ENCODE results near the gene ETNPPL. TPM values are rescaled to one million over a fixed set of nuclear protein-coding genes. Genes with fewer than 3 reads are reported as not detected.

ETNPPL gene
- total RNA-seq, 1 experiment from 2014 or later = 0.66 TPM

DNA sequence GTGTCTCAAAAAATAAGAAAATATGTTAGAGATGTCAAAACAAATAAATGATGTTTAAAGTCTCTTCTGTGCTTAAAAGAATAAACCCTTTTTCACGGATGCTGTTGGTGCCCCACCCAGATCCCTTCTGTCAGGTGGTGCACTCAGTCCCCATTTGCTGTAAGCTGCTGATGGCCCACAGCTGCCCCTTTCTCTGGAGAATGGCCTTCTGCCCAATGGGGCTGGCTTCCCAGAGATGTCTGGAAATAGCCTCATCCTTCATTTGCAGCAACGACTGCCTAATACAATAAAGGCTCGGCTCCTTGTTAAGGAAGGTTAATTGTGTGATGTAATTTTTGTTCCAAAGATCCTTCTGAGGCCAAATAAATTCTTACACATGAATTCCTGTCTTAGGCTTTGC lies 31.8 kb downstream of the ETNPPL start:
- TF ChIP-seq ZBTB21 (CRISPR knock-in tag; IDR thresholded peaks at IDR 0.05; ENCODE audit: borderline replicate concordance) = no peak
- no peak for TF ChIP-seq TEAD1 (CRISPR knock-in tag; IDR thresholded peaks at IDR 0.05)
- TF ChIP-seq ESRRA (CRISPR knock-in tag; IDR thresholded peaks at IDR 0.05; ENCODE audit: borderline replicate concordance) = no peak
- TF ChIP-seq, protein P1, sequence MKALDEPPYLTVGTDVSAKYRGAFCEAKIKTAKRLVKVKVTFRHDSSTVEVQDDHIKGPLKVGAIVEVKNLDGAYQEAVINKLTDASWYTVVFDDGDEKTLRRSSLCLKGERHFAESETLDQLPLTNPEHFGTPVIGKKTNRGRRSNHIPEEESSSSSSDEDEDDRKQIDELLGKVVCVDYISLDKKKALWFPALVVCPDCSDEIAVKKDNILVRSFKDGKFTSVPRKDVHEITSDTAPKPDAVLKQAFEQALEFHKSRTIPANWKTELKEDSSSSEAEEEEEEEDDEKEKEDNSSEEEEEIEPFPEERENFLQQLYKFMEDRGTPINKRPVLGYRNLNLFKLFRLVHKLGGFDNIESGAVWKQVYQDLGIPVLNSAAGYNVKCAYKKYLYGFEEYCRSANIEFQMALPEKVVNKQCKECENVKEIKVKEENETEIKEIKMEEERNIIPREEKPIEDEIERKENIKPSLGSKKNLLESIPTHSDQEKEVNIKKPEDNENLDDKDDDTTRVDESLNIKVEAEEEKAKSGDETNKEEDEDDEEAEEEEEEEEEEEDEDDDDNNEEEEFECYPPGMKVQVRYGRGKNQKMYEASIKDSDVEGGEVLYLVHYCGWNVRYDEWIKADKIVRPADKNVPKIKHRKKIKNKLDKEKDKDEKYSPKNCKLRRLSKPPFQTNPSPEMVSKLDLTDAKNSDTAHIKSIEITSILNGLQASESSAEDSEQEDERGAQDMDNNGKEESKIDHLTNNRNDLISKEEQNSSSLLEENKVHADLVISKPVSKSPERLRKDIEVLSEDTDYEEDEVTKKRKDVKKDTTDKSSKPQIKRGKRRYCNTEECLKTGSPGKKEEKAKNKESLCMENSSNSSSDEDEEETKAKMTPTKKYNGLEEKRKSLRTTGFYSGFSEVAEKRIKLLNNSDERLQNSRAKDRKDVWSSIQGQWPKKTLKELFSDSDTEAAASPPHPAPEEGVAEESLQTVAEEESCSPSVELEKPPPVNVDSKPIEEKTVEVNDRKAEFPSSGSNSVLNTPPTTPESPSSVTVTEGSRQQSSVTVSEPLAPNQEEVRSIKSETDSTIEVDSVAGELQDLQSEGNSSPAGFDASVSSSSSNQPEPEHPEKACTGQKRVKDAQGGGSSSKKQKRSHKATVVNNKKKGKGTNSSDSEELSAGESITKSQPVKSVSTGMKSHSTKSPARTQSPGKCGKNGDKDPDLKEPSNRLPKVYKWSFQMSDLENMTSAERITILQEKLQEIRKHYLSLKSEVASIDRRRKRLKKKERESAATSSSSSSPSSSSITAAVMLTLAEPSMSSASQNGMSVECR (CRISPR knock-in tag; IDR thresholded peaks at IDR 0.05; ENCODE audit: borderline replicate concordance) = no peak
- TF ChIP-seq, protein P2, sequence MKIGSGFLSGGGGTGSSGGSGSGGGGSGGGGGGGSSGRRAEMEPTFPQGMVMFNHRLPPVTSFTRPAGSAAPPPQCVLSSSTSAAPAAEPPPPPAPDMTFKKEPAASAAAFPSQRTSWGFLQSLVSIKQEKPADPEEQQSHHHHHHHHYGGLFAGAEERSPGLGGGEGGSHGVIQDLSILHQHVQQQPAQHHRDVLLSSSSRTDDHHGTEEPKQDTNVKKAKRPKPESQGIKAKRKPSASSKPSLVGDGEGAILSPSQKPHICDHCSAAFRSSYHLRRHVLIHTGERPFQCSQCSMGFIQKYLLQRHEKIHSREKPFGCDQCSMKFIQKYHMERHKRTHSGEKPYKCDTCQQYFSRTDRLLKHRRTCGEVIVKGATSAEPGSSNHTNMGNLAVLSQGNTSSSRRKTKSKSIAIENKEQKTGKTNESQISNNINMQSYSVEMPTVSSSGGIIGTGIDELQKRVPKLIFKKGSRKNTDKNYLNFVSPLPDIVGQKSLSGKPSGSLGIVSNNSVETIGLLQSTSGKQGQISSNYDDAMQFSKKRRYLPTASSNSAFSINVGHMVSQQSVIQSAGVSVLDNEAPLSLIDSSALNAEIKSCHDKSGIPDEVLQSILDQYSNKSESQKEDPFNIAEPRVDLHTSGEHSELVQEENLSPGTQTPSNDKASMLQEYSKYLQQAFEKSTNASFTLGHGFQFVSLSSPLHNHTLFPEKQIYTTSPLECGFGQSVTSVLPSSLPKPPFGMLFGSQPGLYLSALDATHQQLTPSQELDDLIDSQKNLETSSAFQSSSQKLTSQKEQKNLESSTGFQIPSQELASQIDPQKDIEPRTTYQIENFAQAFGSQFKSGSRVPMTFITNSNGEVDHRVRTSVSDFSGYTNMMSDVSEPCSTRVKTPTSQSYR (CRISPR knock-in tag; IDR thresholded peaks at IDR 0.05) = no peak
- TF ChIP-seq ZNF219 (CRISPR knock-in tag; IDR thresholded peaks at IDR 0.05; ENCODE audit: borderline replicate concordance) = no peak
- no peak for TF ChIP-seq ETV6 (CRISPR knock-in tag; IDR thresholded peaks at IDR 0.05)
- TF ChIP-seq, protein P3, sequence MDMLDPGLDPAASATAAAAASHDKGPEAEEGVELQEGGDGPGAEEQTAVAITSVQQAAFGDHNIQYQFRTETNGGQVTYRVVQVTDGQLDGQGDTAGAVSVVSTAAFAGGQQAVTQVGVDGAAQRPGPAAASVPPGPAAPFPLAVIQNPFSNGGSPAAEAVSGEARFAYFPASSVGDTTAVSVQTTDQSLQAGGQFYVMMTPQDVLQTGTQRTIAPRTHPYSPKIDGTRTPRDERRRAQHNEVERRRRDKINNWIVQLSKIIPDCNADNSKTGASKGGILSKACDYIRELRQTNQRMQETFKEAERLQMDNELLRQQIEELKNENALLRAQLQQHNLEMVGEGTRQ (CRISPR knock-in tag; IDR thresholded peaks at IDR 0.05) = no peak
- TF ChIP-seq TCF7 (CRISPR knock-in tag; IDR thresholded peaks at IDR 0.05; ENCODE audit: low read depth) = no peak
- no peak for TF ChIP-seq ZNF121 (CRISPR knock-in tag; IDR thresholded peaks at IDR 0.05)
- no peak for TF ChIP-seq HMGA2 (CRISPR knock-in tag; IDR thresholded peaks at IDR 0.05)
- TF ChIP-seq, protein P4, sequence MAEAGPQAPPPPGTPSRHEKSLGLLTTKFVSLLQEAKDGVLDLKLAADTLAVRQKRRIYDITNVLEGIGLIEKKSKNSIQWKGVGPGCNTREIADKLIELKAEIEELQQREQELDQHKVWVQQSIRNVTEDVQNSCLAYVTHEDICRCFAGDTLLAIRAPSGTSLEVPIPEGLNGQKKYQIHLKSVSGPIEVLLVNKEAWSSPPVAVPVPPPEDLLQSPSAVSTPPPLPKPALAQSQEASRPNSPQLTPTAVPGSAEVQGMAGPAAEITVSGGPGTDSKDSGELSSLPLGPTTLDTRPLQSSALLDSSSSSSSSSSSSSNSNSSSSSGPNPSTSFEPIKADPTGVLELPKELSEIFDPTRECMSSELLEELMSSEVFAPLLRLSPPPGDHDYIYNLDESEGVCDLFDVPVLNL (CRISPR knock-in tag; IDR thresholded peaks at IDR 0.05; ENCODE audit: borderline replicate concordance, low read depth) = no peak
- TF ChIP-seq, protein P5, sequence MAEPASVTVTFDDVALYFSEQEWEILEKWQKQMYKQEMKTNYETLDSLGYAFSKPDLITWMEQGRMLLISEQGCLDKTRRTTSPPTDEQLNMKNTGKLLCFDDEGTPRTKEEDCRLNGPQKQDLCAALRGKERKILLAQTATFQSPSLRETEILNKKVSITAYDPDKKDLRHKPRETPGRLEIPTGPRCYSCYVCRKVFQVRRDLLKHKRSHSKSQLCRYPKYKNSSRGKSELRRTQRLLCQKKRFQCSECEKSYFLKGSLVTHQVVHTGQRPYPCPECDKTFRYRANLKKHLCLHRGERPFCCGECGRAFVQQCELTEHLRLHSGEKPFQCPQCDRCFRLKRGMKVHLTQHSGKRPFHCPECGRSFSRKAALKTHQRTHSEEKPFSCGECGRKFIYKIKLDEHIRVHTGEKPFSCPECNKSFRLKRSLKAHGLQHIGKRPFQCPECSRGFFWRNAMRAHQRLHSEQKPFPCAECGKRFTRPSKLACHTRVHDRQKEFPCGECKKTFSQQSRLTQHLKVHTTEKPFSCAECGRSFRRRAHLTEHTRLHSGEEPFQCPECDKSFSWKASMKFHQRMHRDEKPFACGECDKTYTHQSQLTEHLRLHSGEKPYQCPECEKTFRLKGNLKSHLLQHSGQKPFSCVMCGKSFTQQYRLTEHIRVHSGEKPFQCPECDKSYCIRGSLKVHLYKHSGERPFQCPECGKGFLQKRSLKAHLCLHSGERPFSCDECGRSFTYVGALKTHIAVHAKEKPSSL (CRISPR knock-in tag; conservative IDR thresholded peaks at IDR 0.05) = no peak
- TF ChIP-seq, protein P6, sequence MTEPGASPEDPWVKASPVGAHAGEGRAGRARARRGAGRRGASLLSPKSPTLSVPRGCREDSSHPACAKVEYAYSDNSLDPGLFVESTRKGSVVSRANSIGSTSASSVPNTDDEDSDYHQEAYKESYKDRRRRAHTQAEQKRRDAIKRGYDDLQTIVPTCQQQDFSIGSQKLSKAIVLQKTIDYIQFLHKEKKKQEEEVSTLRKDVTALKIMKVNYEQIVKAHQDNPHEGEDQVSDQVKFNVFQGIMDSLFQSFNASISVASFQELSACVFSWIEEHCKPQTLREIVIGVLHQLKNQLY (CRISPR knock-in tag; IDR thresholded peaks at IDR 0.05) = no peak
- TF ChIP-seq, protein P7, sequence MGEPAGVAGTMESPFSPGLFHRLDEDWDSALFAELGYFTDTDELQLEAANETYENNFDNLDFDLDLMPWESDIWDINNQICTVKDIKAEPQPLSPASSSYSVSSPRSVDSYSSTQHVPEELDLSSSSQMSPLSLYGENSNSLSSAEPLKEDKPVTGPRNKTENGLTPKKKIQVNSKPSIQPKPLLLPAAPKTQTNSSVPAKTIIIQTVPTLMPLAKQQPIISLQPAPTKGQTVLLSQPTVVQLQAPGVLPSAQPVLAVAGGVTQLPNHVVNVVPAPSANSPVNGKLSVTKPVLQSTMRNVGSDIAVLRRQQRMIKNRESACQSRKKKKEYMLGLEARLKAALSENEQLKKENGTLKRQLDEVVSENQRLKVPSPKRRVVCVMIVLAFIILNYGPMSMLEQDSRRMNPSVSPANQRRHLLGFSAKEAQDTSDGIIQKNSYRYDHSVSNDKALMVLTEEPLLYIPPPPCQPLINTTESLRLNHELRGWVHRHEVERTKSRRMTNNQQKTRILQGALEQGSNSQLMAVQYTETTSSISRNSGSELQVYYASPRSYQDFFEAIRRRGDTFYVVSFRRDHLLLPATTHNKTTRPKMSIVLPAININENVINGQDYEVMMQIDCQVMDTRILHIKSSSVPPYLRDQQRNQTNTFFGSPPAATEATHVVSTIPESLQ (CRISPR knock-in tag; IDR thresholded peaks at IDR 0.05) = no peak
- TF ChIP-seq ZNF317 (CRISPR knock-in tag; IDR thresholded peaks at IDR 0.05; ENCODE audit: borderline replicate concordance, low read depth) = no peak
- TF ChIP-seq RORB (CRISPR knock-in tag; IDR thresholded peaks at IDR 0.05) = no peak
- TF ChIP-seq, protein P8, sequence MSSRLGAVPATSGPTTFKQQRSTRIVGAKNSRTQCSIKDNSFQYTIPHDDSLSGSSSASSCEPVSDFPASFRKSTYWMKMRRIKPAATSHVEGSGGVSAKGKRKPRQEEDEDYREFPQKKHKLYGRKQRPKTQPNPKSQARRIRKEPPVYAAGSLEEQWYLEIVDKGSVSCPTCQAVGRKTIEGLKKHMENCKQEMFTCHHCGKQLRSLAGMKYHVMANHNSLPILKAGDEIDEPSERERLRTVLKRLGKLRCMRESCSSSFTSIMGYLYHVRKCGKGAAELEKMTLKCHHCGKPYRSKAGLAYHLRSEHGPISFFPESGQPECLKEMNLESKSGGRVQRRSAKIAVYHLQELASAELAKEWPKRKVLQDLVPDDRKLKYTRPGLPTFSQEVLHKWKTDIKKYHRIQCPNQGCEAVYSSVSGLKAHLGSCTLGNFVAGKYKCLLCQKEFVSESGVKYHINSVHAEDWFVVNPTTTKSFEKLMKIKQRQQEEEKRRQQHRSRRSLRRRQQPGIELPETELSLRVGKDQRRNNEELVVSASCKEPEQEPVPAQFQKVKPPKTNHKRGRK (CRISPR knock-in tag; IDR thresholded peaks at IDR 0.05; ENCODE audit: borderline replicate concordance) = no peak
- no peak overlapping the region for H3K27ac Mint-ChIP-seq
- CTCF ChIA-PET = no interaction called here

More for the DNA sequence above, 31.8 kb downstream of the ETNPPL start:
- POLR2A ChIA-PET = no interaction called here
- H3K4me1 Mint-ChIP-seq = peaks cover 1% of the 10 kb centered on the region; the same call in 1 of the 2 replicates
- H3K4me3 Mint-ChIP-seq = no peak overlapping the region
- H3K36me3 Mint-ChIP-seq = peaks cover 14% of the 10 kb centered on the region
- H3K9me3 Mint-ChIP-seq = peaks cover 23% of the 10 kb centered on the region
- no peaks in the 10 kb centered on the region; the same call in 1 of the 2 replicates for H3K27me3 Mint-ChIP-seq (ENCODE audit: low read depth)
- ATAC-seq (no peak), DNase-seq (ENCODE audit: low spot score) (no peak)
